ENCODE measurements around the gene S100A3. TPM values are rescaled to one million over a fixed set of nuclear protein-coding genes. Genes with fewer than 3 reads are reported as not detected.

Gene S100A3
- total RNA-seq, 1 experiment from 2014 or later, result 0.33 TPM

DNA sequence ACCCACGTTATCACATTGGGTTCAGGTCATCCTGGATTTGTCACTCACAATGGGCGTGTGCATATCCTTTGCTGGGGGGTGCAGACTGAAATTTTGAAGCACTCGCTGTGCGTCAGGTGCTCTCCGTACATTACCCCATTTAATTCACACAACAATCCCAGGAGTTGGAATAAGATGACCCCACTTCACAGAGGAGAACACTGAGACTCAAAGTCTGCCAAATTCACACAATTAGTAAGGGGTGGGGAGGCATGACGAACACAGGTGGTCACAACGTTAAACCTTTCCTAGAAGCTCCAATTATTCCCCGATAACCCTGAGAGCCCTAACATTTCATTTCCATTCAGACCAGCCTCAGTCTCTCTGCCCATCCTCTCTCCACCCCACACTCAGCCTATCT lies 20.4 kb upstream of the S100A3 start:
- H3K4me1 Mint-ChIP-seq, result peaks cover 33% of the 10 kb centered on the region
- TF ChIP-seq FOXJ3 (CRISPR knock-in tag; IDR thresholded peaks at IDR 0.05; ENCODE audit: borderline replicate concordance) (no peak), KAT7 (CRISPR knock-in tag; IDR thresholded peaks at IDR 0.05; ENCODE audit: borderline replicate concordance) (no peak), IRF2 (CRISPR knock-in tag; IDR thresholded peaks at IDR 0.05; ENCODE audit: borderline replicate concordance, low read depth) (no peak), NFATC4 (CRISPR knock-in tag; IDR thresholded peaks at IDR 0.05) (no peak), MYBL2 (CRISPR knock-in tag; IDR thresholded peaks at IDR 0.05) (no peak)
- TF ChIP-seq, protein P1, sequence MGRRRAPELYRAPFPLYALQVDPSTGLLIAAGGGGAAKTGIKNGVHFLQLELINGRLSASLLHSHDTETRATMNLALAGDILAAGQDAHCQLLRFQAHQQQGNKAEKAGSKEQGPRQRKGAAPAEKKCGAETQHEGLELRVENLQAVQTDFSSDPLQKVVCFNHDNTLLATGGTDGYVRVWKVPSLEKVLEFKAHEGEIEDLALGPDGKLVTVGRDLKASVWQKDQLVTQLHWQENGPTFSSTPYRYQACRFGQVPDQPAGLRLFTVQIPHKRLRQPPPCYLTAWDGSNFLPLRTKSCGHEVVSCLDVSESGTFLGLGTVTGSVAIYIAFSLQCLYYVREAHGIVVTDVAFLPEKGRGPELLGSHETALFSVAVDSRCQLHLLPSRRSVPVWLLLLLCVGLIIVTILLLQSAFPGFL (CRISPR knock-in tag; IDR thresholded peaks at IDR 0.05; ENCODE audit: borderline replicate concordance), result no peak
- TF ChIP-seq, protein P2, sequence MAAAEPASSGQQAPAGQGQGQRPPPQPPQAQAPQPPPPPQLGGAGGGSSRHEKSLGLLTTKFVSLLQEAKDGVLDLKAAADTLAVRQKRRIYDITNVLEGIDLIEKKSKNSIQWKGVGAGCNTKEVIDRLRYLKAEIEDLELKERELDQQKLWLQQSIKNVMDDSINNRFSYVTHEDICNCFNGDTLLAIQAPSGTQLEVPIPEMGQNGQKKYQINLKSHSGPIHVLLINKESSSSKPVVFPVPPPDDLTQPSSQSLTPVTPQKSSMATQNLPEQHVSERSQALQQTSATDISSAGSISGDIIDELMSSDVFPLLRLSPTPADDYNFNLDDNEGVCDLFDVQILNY (CRISPR knock-in tag; IDR thresholded peaks at IDR 0.05), result no peak
- H3K4me3 Mint-ChIP-seq, result no peak overlapping the region
- ChIA-PET POLR2A (interaction anchor here (1.4 kb wide), 1 partner anchor 65 kb away, joined by 6 read pairs; the partner anchor contains the start of gene CHTOP), CTCF (interaction anchor here (0.5 to 6.1 kb wide), 5 partner anchors 25 to 65 kb away, joined by 3 to 188 read pairs (median 19); partner anchors contain the start of genes CHTOP, S100A1, S100A13 and S100A5)
- H3K9me3 Mint-ChIP-seq, result no peaks in the 10 kb centered on the region
- H3K27me3 Mint-ChIP-seq (ENCODE audit: low read depth), result no peaks in the 10 kb centered on the region; the same call in 1 of the 2 replicates
- DNase-seq (ENCODE audit: low spot score) (no peak), ATAC-seq (no peak)
- 0 out of 2 replicates have a peak, but pooled peaks cover under 1% of the 10 kb centered on the region for H3K36me3 Mint-ChIP-seq
- no peak overlapping the region; the same call in 1 of the 2 replicates for H3K27ac Mint-ChIP-seq

DNA sequence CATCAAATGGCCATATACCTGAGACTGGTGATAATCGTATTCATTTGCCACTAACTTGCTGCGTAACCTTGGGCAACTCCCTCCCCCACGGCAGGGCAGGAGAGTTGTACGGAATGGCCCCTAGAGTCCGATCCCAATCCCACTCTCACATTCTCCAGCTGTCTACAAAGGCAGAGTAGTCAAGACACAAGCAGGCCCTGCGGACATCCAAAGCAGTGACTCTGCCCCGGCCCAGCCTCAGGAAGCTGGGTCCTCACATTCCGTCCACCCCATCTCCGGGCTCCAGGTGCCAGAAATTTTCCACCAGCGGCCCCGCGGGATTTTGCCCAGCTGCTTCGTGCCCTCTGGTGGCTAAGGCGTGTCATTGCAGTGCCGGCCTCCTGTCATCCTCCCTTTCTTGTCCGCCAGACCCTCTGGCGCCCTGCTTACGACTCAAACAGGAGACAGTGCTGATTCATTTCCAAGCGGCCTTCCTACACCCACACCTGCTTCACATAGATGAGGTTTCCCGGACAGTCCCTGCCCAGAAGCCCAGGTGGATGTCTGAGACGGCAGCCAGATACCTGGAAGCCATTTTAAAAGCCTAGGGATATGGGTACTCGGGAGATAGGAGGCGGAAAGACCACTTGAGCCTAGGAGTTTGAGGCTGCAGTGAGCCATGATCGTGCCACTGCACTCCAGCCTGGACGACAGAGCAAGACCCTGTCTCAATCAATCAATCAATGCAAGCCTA lies 19.5 kb upstream of the S100A3 start:
- ChIA-PET POLR2A (interaction anchor here (0.7 to 1.8 kb wide), 6 partner anchors 14 to 71 kb away, joined by 3 to 10 read pairs (median 4); partner anchors contain the start of genes CHTOP and S100A13), CTCF (interaction anchor here (0.7 to 6.1 kb wide), 41 partner anchors 9 to 225 kb away, joined by 3 to 188 read pairs (median 5); partner anchors contain the start of genes CHTOP, NPR1, S100A13 and S100A14)
- H3K9me3 Mint-ChIP-seq, result no peaks in the 10 kb centered on the region
- TF ChIP-seq ZNF138 (CRISPR knock-in tag; conservative IDR thresholded peaks at IDR 0.05) (no peak), ZNF317 (CRISPR knock-in tag; IDR thresholded peaks at IDR 0.05; ENCODE audit: borderline replicate concordance, low read depth) (no peak), ETV6 (CRISPR knock-in tag; IDR thresholded peaks at IDR 0.05) (no peak; the same call in none of the 2 replicates), ZNF121 (CRISPR knock-in tag; IDR thresholded peaks at IDR 0.05) (peak; percentile 96), KAT7 (CRISPR knock-in tag; IDR thresholded peaks at IDR 0.05; ENCODE audit: borderline replicate concordance) (no peak), TP53 (CRISPR knock-in tag; IDR thresholded peaks at IDR 0.05) (no peak)
- TF ChIP-seq, protein P2 (CRISPR knock-in tag; IDR thresholded peaks at IDR 0.05), result no peak
- TF ChIP-seq, protein P3, sequence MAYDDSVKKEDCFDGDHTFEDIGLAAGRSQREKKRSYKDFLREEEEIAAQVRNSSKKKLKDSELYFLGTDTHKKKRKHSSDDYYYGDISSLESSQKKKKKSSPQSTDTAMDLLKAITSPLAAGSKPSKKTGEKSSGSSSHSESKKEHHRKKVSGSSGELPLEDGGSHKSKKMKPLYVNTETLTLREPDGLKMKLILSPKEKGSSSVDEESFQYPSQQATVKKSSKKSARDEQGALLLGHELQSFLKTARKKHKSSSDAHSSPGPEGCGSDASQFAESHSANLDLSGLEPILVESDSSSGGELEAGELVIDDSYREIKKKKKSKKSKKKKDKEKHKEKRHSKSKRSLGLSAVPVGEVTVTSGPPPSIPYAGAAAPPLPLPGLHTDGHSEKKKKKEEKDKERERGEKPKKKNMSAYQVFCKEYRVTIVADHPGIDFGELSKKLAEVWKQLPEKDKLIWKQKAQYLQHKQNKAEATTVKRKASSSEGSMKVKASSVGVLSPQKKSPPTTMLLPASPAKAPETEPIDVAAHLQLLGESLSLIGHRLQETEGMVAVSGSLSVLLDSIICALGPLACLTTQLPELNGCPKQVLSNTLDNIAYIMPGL (CRISPR knock-in tag; IDR thresholded peaks at IDR 0.05), result peak; percentile 35; the same call in 1 of the 2 replicates
- TF ChIP-seq, protein P4, sequence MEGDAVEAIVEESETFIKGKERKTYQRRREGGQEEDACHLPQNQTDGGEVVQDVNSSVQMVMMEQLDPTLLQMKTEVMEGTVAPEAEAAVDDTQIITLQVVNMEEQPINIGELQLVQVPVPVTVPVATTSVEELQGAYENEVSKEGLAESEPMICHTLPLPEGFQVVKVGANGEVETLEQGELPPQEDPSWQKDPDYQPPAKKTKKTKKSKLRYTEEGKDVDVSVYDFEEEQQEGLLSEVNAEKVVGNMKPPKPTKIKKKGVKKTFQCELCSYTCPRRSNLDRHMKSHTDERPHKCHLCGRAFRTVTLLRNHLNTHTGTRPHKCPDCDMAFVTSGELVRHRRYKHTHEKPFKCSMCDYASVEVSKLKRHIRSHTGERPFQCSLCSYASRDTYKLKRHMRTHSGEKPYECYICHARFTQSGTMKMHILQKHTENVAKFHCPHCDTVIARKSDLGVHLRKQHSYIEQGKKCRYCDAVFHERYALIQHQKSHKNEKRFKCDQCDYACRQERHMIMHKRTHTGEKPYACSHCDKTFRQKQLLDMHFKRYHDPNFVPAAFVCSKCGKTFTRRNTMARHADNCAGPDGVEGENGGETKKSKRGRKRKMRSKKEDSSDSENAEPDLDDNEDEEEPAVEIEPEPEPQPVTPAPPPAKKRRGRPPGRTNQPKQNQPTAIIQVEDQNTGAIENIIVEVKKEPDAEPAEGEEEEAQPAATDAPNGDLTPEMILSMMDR (IDR thresholded peaks at IDR 0.05), result peak; percentile 99
- TF ChIP-seq, protein P5, sequence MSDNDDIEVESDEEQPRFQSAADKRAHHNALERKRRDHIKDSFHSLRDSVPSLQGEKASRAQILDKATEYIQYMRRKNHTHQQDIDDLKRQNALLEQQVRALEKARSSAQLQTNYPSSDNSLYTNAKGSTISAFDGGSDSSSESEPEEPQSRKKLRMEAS (CRISPR knock-in tag; IDR thresholded peaks at IDR 0.05), result peak; percentile 63
- TF ChIP-seq, protein P1 (CRISPR knock-in tag; IDR thresholded peaks at IDR 0.05; ENCODE audit: borderline replicate concordance), result no peak
- TF ChIP-seq, protein P6, sequence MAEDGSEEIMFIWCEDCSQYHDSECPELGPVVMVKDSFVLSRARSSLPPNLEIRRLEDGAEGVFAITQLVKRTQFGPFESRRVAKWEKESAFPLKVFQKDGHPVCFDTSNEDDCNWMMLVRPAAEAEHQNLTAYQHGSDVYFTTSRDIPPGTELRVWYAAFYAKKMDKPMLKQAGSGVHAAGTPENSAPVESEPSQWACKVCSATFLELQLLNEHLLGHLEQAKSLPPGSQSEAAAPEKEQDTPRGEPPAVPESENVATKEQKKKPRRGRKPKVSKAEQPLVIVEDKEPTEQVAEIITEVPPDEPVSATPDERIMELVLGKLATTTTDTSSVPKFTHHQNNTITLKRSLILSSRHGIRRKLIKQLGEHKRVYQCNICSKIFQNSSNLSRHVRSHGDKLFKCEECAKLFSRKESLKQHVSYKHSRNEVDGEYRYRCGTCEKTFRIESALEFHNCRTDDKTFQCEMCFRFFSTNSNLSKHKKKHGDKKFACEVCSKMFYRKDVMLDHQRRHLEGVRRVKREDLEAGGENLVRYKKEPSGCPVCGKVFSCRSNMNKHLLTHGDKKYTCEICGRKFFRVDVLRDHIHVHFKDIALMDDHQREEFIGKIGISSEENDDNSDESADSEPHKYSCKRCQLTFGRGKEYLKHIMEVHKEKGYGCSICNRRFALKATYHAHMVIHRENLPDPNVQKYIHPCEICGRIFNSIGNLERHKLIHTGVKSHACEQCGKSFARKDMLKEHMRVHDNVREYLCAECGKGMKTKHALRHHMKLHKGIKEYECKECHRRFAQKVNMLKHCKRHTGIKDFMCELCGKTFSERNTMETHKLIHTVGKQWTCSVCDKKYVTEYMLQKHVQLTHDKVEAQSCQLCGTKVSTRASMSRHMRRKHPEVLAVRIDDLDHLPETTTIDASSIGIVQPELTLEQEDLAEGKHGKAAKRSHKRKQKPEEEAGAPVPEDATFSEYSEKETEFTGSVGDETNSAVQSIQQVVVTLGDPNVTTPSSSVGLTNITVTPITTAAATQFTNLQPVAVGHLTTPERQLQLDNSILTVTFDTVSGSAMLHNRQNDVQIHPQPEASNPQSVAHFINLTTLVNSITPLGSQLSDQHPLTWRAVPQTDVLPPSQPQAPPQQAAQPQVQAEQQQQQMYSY (CRISPR knock-in tag; IDR thresholded peaks at IDR 0.05), result peak; percentile 78
- H3K36me3 Mint-ChIP-seq, result no peaks in the 10 kb centered on the region
- peaks cover 33% of the 10 kb centered on the region for H3K4me1 Mint-ChIP-seq
- peak overlapping the region; percentile 94 for H3K27ac Mint-ChIP-seq
- DNase-seq (ENCODE audit: low spot score) (peak; percentile 96), ATAC-seq (peak; percentile 68)
- no peaks in the 10 kb centered on the region; the same call in 1 of the 2 replicates for H3K27me3 Mint-ChIP-seq (ENCODE audit: low read depth)
- H3K4me3 Mint-ChIP-seq, result peak overlapping the region; percentile 47
